LNCAP (cell line): ENCODE data around the gene NOS1AP.

ENCODE experiments used
- TF ChIP-seq, protein P1 (sequence below): fragments of 450-650 bp; IDR thresholded peaks from 2 replicates; pipeline ENCODE4 v1.5.1; 2017; ENCODE audit warnings: mild to moderate bottlenecking

NOS1AP gene

GRCh38 chr1:162040001-162040400 is 29.5 kb upstream of the NOS1AP start:
- TF ChIP-seq, protein P1, sequence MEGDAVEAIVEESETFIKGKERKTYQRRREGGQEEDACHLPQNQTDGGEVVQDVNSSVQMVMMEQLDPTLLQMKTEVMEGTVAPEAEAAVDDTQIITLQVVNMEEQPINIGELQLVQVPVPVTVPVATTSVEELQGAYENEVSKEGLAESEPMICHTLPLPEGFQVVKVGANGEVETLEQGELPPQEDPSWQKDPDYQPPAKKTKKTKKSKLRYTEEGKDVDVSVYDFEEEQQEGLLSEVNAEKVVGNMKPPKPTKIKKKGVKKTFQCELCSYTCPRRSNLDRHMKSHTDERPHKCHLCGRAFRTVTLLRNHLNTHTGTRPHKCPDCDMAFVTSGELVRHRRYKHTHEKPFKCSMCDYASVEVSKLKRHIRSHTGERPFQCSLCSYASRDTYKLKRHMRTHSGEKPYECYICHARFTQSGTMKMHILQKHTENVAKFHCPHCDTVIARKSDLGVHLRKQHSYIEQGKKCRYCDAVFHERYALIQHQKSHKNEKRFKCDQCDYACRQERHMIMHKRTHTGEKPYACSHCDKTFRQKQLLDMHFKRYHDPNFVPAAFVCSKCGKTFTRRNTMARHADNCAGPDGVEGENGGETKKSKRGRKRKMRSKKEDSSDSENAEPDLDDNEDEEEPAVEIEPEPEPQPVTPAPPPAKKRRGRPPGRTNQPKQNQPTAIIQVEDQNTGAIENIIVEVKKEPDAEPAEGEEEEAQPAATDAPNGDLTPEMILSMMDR: no peak

DNA sequence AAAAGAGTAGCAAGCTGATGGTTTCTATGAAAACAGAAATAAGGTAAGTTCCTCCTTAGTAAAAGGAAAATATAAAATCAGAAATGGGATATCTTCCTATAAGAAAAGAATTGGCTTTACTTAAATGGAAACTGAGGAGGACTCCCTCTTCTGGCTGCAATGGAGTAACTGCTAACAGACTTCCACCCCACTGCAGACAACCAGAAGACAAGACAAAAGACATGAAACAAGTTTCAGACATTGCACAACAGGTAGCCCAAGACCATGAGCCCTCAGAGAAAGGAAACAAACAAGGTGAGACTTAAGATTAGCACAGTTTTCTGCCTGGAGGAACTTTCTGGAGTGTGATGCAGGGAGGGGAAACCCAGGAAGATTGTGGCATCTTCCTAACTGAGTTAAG is 28.8 kb upstream of the NOS1AP start:
- TF ChIP-seq, protein P1: peak; percentile 52

GRCh38 chr1:162042361-162042760 is 27.1 kb upstream of the NOS1AP start:
- TF ChIP-seq, protein P1: no peak

DNA sequence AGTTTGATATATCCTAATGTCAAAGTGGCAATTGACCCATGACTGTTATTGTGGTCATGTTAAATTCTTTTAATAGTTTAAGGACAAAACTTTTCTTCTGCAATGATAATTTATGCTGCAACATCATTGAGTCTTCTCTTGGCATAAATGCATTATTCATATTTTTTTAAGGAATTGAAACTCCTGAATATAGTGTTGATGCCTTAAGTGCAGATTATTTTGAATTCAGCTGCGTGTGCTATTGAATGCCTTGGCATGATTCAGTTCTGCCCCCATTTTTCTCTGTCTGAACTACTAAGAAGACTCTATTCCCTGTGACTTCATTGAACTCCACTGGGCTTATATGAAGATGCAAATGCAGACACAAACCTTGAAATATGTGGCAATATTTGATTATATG is 22.6 kb upstream of the NOS1AP start:
- TF ChIP-seq, protein P1: no peak

DNA sequence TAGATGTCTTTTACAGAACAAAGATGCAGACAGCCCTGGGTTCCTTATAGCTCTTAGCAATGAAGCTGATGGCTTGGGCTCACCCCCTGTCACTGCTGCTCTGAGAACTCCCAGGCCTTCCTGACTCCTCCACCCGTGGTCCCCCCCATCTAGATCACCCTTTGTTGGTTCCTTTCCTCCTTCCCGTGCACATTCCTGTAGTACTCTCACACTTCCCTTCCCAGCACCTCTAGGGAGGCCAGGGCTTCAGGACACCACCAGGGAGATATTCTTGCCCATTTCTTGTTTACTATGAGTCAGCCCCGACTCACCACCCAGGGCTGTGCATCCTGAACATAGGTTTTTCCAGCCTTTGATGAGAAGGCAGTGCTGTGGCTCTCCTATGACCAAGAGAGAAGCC is 14.4 kb upstream of the NOS1AP start:
- TF ChIP-seq, protein P1: no peak

DNA sequence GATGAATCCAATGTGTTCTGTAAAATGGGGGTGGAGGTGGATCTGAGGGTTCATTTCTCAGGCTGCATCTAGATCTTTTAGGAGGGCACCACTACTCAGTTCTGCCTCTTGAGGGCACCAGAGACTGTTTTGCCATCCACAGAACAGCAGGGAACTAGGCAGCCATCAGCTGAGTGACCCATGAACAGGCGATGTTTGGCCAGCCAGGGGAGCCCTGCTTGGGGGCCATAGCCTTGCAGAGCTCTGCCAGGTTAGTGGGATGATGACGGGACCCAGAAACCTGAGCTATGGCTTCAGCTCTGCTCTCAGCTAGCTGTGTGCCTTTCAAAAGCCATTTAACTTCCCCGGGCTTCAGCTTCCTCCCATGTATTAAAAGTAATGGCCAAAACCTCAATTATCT is 13.4 kb upstream of the NOS1AP start:
- TF ChIP-seq, protein P1: peak; percentile 98

DNA sequence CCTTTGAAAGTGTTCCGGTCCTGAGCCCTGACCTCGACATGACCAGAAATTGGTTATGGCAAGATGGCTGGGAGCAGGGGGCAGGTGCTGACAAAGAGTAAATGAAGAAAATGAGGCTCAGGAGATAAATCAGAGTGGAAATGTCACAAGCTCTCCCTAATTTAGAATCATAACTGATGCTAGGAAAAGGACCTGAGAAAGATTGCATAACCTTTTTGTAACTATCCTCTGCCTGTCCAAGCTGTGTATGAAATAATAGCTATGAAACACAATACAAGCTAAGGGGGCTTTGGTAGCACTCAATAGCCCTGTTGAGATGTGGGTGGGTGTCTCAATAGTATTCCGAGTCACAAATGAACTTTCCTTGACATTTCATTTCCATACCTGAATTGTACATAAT is 12.9 kb upstream of the NOS1AP start:
- TF ChIP-seq, protein P1: no peak

GRCh38 chr1:162059721-162060120 is 9.8 kb upstream of the NOS1AP start:
- TF ChIP-seq, protein P1: no peak
